ENCODE results near the gene YOD1. TPM values are rescaled to one million over a fixed set of nuclear protein-coding genes. Genes with fewer than 3 reads are reported as not detected.

YOD1 gene
- total RNA-seq, 5 donors from 2014 or later (not counting 1 experiment from before 2014, with no cell fraction given), result 7.8 to 13.5 (median 8.7) TPM

GRCh38 chr1:207000651-207001291, 50.2 kb downstream of the YOD1 start:
- ATAC-seq (replicated peaks in 1 of 4) (no peak), DNase-seq (no peak)
- no peak overlapping the region for H3K4me3 ChIP-seq (ENCODE audit: control insufficient read depth in 1 of 2, extremely low read depth in 1 of 2, low read length in 1 of 2)
- Mint-ChIP-seq H3K36me3 (no peaks in the 10 kb centered on the region), H3K27me3 (peaks cover 3 to 6% of the 10 kb centered on the region in 2 donors), H3K27ac (no peak overlapping the region), H3K9me3 (no peaks in the 10 kb centered on the region), H3K4me3 (no peak overlapping the region), H3K4me1 (peaks cover 1 to 6% (median 2%) of the 10 kb centered on the region in 3 donors)
- POLR2A ChIA-PET, result no interaction called here
- no peaks in the 10 kb centered on the region for H3K27me3 ChIP-seq (replicated peaks in 1 of 2; ENCODE audit: control insufficient read depth in 2 of 2, extremely low read depth in 1 of 2, insufficient read depth in 2 of 2, low read length in 1 of 2)
- no peaks in the 10 kb centered on the region for H3K4me1 ChIP-seq (ENCODE audit: control insufficient read depth in 1 of 2, extremely low read depth in 1 of 2, insufficient read depth in 2 of 2, low read length in 2 of 2)
- CTCF ChIA-PET, result interaction anchor here in 1 of 2 donors (1.2 kb wide), 1 partner anchor 10 kb away, joined by 4 read pairs; no protein-coding TSS in a partner anchor
- H3K36me3 ChIP-seq (ENCODE audit: control insufficient read depth in 2 of 2, extremely low read depth in 1 of 2, insufficient read depth in 1 of 2, low read length in 1 of 2), result no peaks in the 10 kb centered on the region
- H3K27ac ChIP-seq (ENCODE audit: low read length), result no peak overlapping the region
- no peaks in the 10 kb centered on the region for H3K9me3 ChIP-seq
- 56% methylated on average over 4 of the region's 5 CpGs for WGBS (ENCODE audit: insufficient coverage)

DNA sequence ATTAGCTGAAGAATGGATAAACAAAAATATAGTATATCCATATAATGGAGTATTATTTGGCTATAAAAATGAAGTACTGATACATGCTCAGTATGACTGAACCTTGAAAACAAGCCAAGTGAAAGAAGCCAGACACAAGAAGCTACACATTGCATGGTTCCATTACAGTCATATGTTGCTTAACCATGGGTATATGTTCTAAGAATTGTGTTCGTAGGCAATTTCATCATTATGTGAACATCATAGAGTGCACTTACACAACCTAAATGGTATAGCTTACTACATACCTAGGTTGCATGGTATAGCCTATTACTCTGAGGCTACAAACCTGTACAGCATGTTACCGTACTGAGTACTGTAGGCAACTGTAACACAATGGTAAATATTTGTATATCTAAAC, 52.2 kb downstream of the YOD1 start:
- Mint-ChIP-seq H3K9me3 (no peaks in the 10 kb centered on the region), H3K36me3 (no peaks in the 10 kb centered on the region), H3K27me3 (peaks cover 3 to 7% of the 10 kb centered on the region in 2 donors), H3K27ac (no peak overlapping the region), H3K4me3 (no peak overlapping the region), H3K4me1 (no peaks in the 10 kb centered on the region)
- ATAC-seq (replicated peaks in 1 of 4) (no peak), DNase-seq (no peak)
- Histone ChIP-seq H3K4me1 (ENCODE audit: control insufficient read depth in 1 of 2, extremely low read depth in 1 of 2, insufficient read depth in 2 of 2, low read length in 2 of 2) (no peaks in the 10 kb centered on the region), H3K27me3 (replicated peaks in 1 of 2; ENCODE audit: control insufficient read depth in 2 of 2, extremely low read depth in 1 of 2, insufficient read depth in 2 of 2, low read length in 1 of 2) (peaks cover 0 to 4% of the 10 kb centered on the region in 2 experiments), H3K9me3 (no peaks in the 10 kb centered on the region), H3K27ac (ENCODE audit: low read length) (no peak overlapping the region), H3K36me3 (ENCODE audit: control insufficient read depth in 2 of 2, extremely low read depth in 1 of 2, insufficient read depth in 1 of 2, low read length in 1 of 2) (no peaks in the 10 kb centered on the region), H3K4me3 (ENCODE audit: control insufficient read depth in 1 of 2, extremely low read depth in 1 of 2, low read length in 1 of 2) (no peak overlapping the region)
- ChIA-PET POLR2A (no interaction called here), CTCF (interaction anchor here in 1 of 2 donors (0.6 kb wide), 1 partner anchor 113 kb away, joined by 3 read pairs; no protein-coding TSS in a partner anchor)
- no CpG with 5 or more reads among the region's 2 CpGs for WGBS (ENCODE audit: insufficient coverage)

Other genes with a start within 250 kb of the YOD1 start
- gene IL20, start 185.6 kb downstream of the YOD1 start, total RNA-seq, result not detected
- under 1 TPM in 2 of 5 donors, not detected in 3; 0.18 to 0.22 TPM for gene IL24, start 153.8 kb downstream of the YOD1 start, total RNA-seq
- gene FCMR, start 129.3 kb downstream of the YOD1 start, total RNA-seq, result 100 to 1,000 TPM; 275 to 576 (median 453) TPM
- gene PIGR, start 104.7 kb downstream of the YOD1 start, total RNA-seq, result 1 to 10 TPM in 3 of 5 donors, not detected in 2; 2.7 to 6.7 (median 3.2) TPM
- not detected for gene FCAMR, start 80.7 kb downstream of the YOD1 start, total RNA-seq
- gene C1orf116, start 18.5 kb downstream of the YOD1 start, total RNA-seq, result under 1 TPM; 0.08 to 0.29 (median 0.14) TPM
- 1 to 10 TPM; 1.6 to 4.7 (median 3.2) TPM for gene PFKFB2, start 2.1 kb upstream of the YOD1 start, total RNA-seq
- gene C4BPB, start 37.7 kb upstream of the YOD1 start, total RNA-seq, result 1 to 10 TPM in 2 of 5 donors, under 1 TPM in 2, not detected in 1; 0.66 to 4.8 (median 1.0) TPM
- under 1 TPM in 3 of 5 donors, not detected in 2; 0.60 to 0.72 (median 0.70) TPM for gene C4BPA, start 53.0 kb upstream of the YOD1 start, total RNA-seq

Measured in T-cell (primary cell).